ENCODE results near the gene TEAD1. TPM values are rescaled to one million over a fixed set of nuclear protein-coding genes. Genes with fewer than 3 reads are reported as not detected.

TEAD1 gene
- total RNA-seq, 4 donors from 2014 or later, result 46.4 to 214 (median 61.2) TPM

GRCh38 chr11:12854829-12855228 is 180.6 kb downstream of the TEAD1 start:
- H3K4me3 ChIP-seq, result no peak overlapping the region
- H3K4me1 ChIP-seq, result peaks cover 11 to 51% (median 38%) of the 10 kb centered on the region in 4 donors
- H3K27me3 ChIP-seq, result no peaks in the 10 kb centered on the region
- H3K27ac ChIP-seq, result peak overlapping the region; percentile 74 to 87 (median 82)
- peak; percentile 37 for DNase-seq
- H3K9me3 ChIP-seq, result no peaks in the 10 kb centered on the region
- 41 to 51% methylated on average over 3 of the region's 3 CpGs for WGBS, 2 donors (ENCODE audit: low coverage in 1 of 2)
- intact Hi-C loops (cut with DNase I; ENCODE audit: low total_unique reads), result no loop called here
- TF ChIP-seq EP300 (IDR thresholded peaks at IDR 0.05; ENCODE audit: low read depth) (no peak), CTCF (IDR thresholded peaks at IDR 0.05) (no peak), POLR2A (IDR thresholded peaks at IDR 0.05) (no peak), POLR2AphosphoS5 (IDR thresholded peaks at IDR 0.05) (no peak)
- H3K36me3 ChIP-seq, result no peaks in the 10 kb centered on the region
- in situ Hi-C loops (cut with MboI; ENCODE audit: low pct_ligation_motif_present in 1 of 4, low pct_unique_long_range_greater_than_20kb in 1 of 4, low sequenced_read_pairs in 3 of 4), result no loop called here

DNA sequence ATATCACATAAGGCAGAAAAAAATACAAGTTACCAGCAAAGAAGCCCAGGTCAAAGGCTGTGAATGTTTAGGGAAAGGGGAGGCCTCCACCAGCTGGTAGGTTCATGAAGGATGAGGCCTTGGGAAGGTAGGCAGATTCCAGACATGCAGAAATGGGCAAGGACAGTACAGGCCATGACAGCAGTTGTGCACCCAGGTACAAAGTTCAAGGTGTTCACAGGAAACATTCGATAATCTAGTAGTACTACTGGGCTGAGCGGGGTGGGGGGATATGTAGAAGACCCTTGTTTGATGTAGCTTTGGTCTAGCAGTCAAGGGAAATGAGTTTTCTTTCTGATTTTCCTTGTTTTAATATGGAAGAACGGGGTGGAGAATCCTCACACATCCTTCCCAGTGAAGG is 182.1 kb downstream of the TEAD1 start:
- DNase-seq, result no peak
- TF ChIP-seq CTCF (IDR thresholded peaks at IDR 0.05) (no peak), EP300 (IDR thresholded peaks at IDR 0.05; ENCODE audit: low read depth) (no peak)
- in situ Hi-C loops (cut with MboI; ENCODE audit: low pct_ligation_motif_present in 1 of 4, low pct_unique_long_range_greater_than_20kb in 1 of 4, low sequenced_read_pairs in 3 of 4) (no loop called here), intact Hi-C loops (cut with DNase I; ENCODE audit: low total_unique reads) (no loop called here)
- H3K36me3 ChIP-seq, result no peaks in the 10 kb centered on the region
- H3K4me1 ChIP-seq, result peaks cover 11 to 63% (median 48%) of the 10 kb centered on the region in 4 donors
- H3K27me3 ChIP-seq, result no peaks in the 10 kb centered on the region
- WGBS, 2 donors (ENCODE audit: low coverage in 1 of 2), result 35 to 74% methylated on average over 3 of the region's 3 CpGs
- peak overlapping the region in 2 of 4 donors; percentile 83 to 87 for H3K27ac ChIP-seq
- no peak overlapping the region for H3K4me3 ChIP-seq
- no peaks in the 10 kb centered on the region for H3K9me3 ChIP-seq

DNA sequence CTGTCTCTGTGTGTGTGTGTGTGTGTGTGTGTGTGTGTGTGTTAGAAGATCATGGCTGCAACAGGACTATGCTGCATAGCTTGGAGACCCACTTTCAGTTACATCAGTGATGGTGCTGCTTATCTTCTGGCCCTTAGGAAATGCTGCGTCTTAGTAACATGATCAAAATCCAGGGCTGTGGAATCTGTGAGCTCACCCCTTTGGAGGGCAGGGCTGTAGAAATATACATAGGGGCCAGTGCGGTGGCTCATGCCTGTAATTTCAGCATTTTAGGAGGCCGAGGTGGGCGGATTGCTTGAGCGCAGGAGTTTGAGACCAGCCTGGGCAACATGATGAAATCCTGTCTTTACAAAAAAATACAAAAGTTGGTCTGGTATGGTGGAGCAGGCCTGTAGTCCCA is 183.4 kb downstream of the TEAD1 start:
- peaks cover 11 to 68% (median 48%) of the 10 kb centered on the region in 4 donors for H3K4me1 ChIP-seq
- DNase-seq, result no peak
- H3K27me3 ChIP-seq, result no peaks in the 10 kb centered on the region
- intact Hi-C loops (cut with DNase I; ENCODE audit: low total_unique reads) (no loop called here), in situ Hi-C loops (cut with MboI; ENCODE audit: low pct_ligation_motif_present in 1 of 4, low pct_unique_long_range_greater_than_20kb in 1 of 4, low sequenced_read_pairs in 3 of 4) (no loop called here)
- no peak for TF ChIP-seq POLR2A (IDR thresholded peaks at IDR 0.05)
- TF ChIP-seq POLR2AphosphoS5 (IDR thresholded peaks at IDR 0.05), result no peak
- TF ChIP-seq CTCF (IDR thresholded peaks at IDR 0.05), result no peak
- TF ChIP-seq EP300 (IDR thresholded peaks at IDR 0.05; ENCODE audit: low read depth), result no peak
- H3K9me3 ChIP-seq, result no peaks in the 10 kb centered on the region
- no peak overlapping the region for H3K27ac ChIP-seq
- WGBS, 2 donors (ENCODE audit: low coverage in 1 of 2), result 94% methylated on average over 5 of the region's 5 CpGs; no CpG with 5 or more reads in 1 of the 2 donors
- H3K4me3 ChIP-seq, result no peak overlapping the region
- H3K36me3 ChIP-seq, result no peaks in the 10 kb centered on the region

DNA sequence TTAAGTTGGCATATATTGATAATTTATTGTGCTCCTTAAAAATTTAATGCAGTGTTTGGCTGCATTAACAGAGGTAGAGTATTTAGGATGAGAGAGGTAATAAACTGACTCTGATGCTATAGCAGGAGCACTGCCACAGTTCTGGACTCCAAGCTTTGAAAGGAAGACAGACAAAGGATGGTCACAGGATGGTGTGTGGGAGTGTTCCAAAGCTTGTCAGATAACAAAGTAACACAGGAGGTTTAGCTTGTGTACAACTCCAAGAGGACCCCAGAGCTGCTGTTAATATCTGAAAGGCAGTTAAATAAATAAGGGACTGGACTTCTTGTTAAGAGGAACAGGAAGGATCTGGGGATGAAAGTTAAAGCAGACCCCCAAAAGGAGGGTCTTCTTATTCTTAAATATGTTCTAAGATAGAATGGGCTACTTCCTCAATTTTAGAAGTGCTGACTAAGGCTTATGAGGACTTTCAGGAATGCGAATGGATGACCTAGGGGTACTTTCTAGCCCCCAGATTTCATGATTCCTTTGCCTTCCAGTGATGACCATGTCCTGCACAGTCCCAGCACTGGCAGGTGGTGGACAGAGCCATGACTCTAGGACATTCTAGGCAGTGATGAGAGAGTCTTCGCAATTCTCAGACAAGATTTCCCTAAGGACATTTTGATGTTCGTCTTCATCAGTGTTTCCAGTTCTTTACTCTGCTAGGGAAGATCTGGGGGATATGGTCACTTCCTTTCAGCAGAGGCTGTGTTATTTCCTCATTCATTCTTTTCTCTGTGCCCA is 185.8 kb downstream of the TEAD1 start:
- in situ Hi-C loops (cut with MboI; ENCODE audit: low pct_ligation_motif_present in 1 of 4, low pct_unique_long_range_greater_than_20kb in 1 of 4, low sequenced_read_pairs in 3 of 4), result no loop called here
- intact Hi-C loops (cut with DNase I; ENCODE audit: low total_unique reads), result no loop called here
- peaks cover 0 to 66% (median 37%) of the 10 kb centered on the region in 4 donors for H3K4me1 ChIP-seq

More for the DNA sequence above, 185.8 kb downstream of the TEAD1 start:
- Histone ChIP-seq H3K27ac (peak overlapping the region in 1 of 4 donors; percentile 47), H3K9me3 (no peaks in the 10 kb centered on the region), H3K4me3 (no peak overlapping the region), H3K27me3 (no peaks in the 10 kb centered on the region), H3K36me3 (no peaks in the 10 kb centered on the region)
- no peak for TF ChIP-seq CTCF (IDR thresholded peaks at IDR 0.05)
- TF ChIP-seq POLR2AphosphoS5 (IDR thresholded peaks at IDR 0.05), result no peak
- no peak for TF ChIP-seq POLR2A (IDR thresholded peaks at IDR 0.05)
- no peak for TF ChIP-seq EP300 (IDR thresholded peaks at IDR 0.05; ENCODE audit: low read depth)
- WGBS, 2 donors (ENCODE audit: low coverage in 1 of 2), result 72 to 84% methylated on average over 3 of the region's 3 CpGs
- no peak for DNase-seq
